Osteoblast (primary cell): ENCODE results near the gene DMRT3. TPM values are rescaled to one million over a fixed set of nuclear protein-coding genes. Genes with fewer than 3 reads are reported as not detected.

Experiments used
- DNase-seq: peaks from one replicate; pipeline ENCODE4 v3.0.0; 2011; ENCODE audit warnings: low spot score, mixed read lengths; ENCODE audit not compliant: insufficient read length; ENCODE audit errors: missing footprints
- H2AFZ ChIP-seq: 2 replicates; pipeline ENCODE4 v1.6.0; 2011; ENCODE audit warnings: mild to moderate bottlenecking, low read length
- H3K27ac ChIP-seq: 2 replicates; pipeline ENCODE4 v1.5.1; 2011; ENCODE audit warnings: mild to moderate bottlenecking, low read depth, low read length, moderate library complexity
- H3K27me3 ChIP-seq: 2 replicates; pipeline ENCODE4 v1.6.0; 2012; ENCODE audit warnings: mild to moderate bottlenecking, control low read depth, inconsistent platforms, low read length, moderate library complexity; ENCODE audit not compliant: insufficient read depth
- H3K36me3 ChIP-seq: 2 replicates; pipeline ENCODE4 v1.5.1; 2011; ENCODE audit warnings: mild to moderate bottlenecking, low read length, control low read depth, moderate library complexity; ENCODE audit not compliant: insufficient read depth
- H3K4me1 ChIP-seq: 2 replicates; pipeline ENCODE4 v1.5.1; 2011; ENCODE audit warnings: mild to moderate bottlenecking, low read length, control low read depth, moderate library complexity; ENCODE audit not compliant: insufficient read depth
- H3K4me2 ChIP-seq: 2 replicates; pipeline ENCODE4 v1.6.0; 2011; ENCODE audit warnings: mild to moderate bottlenecking, low read length; ENCODE audit not compliant: insufficient read depth
- H3K4me3 ChIP-seq: fragments of 200-600 bp; sonication (generic); 3 replicates; pipeline ENCODE4 v1.5.1; 2012; ENCODE audit warnings: mild to moderate bottlenecking, low read length, inconsistent platforms; ENCODE audit not compliant: insufficient read depth
- H3K79me2 ChIP-seq: 2 replicates; pipeline ENCODE4 v1.6.0; 2012; ENCODE audit warnings: mild to moderate bottlenecking, low read length, control low read depth, inconsistent platforms; ENCODE audit not compliant: insufficient read depth
- H3K9me3 ChIP-seq: 2 replicates; pipeline ENCODE4 v1.5.1; 2011; ENCODE audit warnings: low read depth, low read length, control low read depth
- H4K20me1 ChIP-seq: 2 replicates; pipeline ENCODE4 v1.6.0; 2012; ENCODE audit warnings: mild to moderate bottlenecking, low read length, control low read depth; ENCODE audit not compliant: insufficient read depth
- CTCF ChIP-seq: IDR thresholded peaks from 2 replicates; pipeline ENCODE4 v1.5.1; 2011; ENCODE audit warnings: mild to moderate bottlenecking, low read depth, low read length, moderate library complexity; ENCODE audit errors: extremely low read depth
- total RNA-seq: library from RNA; depleted of rRNA; stranded (reverse); fragments of >200 nt; gene quantifications from 2 replicates; pipeline ENCODE4 v1.2.3, GENCODE V29; 2012

Gene DMRT3
- total RNA-seq, 1 donor, result not detected

- H4K20me1 ChIP-seq, result no peaks in the 10 kb centered on the region
- H2AFZ ChIP-seq, result no peak overlapping the region
- H3K27ac ChIP-seq, result no peak overlapping the region
These were observed 43.1 kb upstream of the DMRT3 start for GRCh38 chr9:933356-933755.

GRCh38 chr9:935348-935965 is 41.0 kb upstream of the DMRT3 start:
- peak overlapping the region; percentile 3 for H3K4me2 ChIP-seq
- no peaks in the 10 kb centered on the region for H3K9me3 ChIP-seq
- no peak for TF ChIP-seq CTCF
- no peak overlapping the region for H2AFZ ChIP-seq
- H3K4me1 ChIP-seq, result no peaks in the 10 kb centered on the region
- no peak overlapping the region for H3K4me3 ChIP-seq
- no peaks in the 10 kb centered on the region for H3K79me2 ChIP-seq
- no peaks in the 10 kb centered on the region for H3K36me3 ChIP-seq
- H3K27me3 ChIP-seq, result no peaks in the 10 kb centered on the region
- DNase-seq, result no peak
- no peaks in the 10 kb centered on the region for H4K20me1 ChIP-seq
- no peak overlapping the region for H3K27ac ChIP-seq

More at GRCh38 chr9:933356-933755, 43.1 kb upstream of the DMRT3 start:
- DNase-seq, result no peak
- no peaks in the 10 kb centered on the region for H3K79me2 ChIP-seq
- no peak for TF ChIP-seq CTCF
- H3K27me3 ChIP-seq, result no peaks in the 10 kb centered on the region
- H3K4me3 ChIP-seq, result no peak overlapping the region
- H3K36me3 ChIP-seq, result no peaks in the 10 kb centered on the region
- H3K4me2 ChIP-seq, result no peak overlapping the region
- no peaks in the 10 kb centered on the region for H3K4me1 ChIP-seq
- H3K9me3 ChIP-seq, result no peaks in the 10 kb centered on the region

GRCh38 chr9:942805-943580 is 33.5 kb upstream of the DMRT3 start:
- H3K4me3 ChIP-seq, result no peak overlapping the region
- no peaks in the 10 kb centered on the region for H3K79me2 ChIP-seq
- H2AFZ ChIP-seq, result no peak overlapping the region
- H3K27me3 ChIP-seq, result no peaks in the 10 kb centered on the region
- no peak for TF ChIP-seq CTCF
- no peaks in the 10 kb centered on the region for H3K4me1 ChIP-seq
- H3K27ac ChIP-seq, result no peak overlapping the region
- no peaks in the 10 kb centered on the region for H4K20me1 ChIP-seq
- H3K36me3 ChIP-seq, result no peaks in the 10 kb centered on the region
- no peak overlapping the region for H3K4me2 ChIP-seq
- no peaks in the 10 kb centered on the region for H3K9me3 ChIP-seq
- no peak for DNase-seq

GRCh38 chr9:947985-948384 is 28.5 kb upstream of the DMRT3 start:
- H3K4me1 ChIP-seq, result no peaks in the 10 kb centered on the region
- H3K9me3 ChIP-seq, result no peaks in the 10 kb centered on the region
- H4K20me1 ChIP-seq, result no peaks in the 10 kb centered on the region
- H3K36me3 ChIP-seq, result no peaks in the 10 kb centered on the region
- H3K27me3 ChIP-seq, result no peaks in the 10 kb centered on the region
- no peak for TF ChIP-seq CTCF
- no peak overlapping the region for H2AFZ ChIP-seq
- no peak overlapping the region for H3K27ac ChIP-seq
- H3K79me2 ChIP-seq, result no peaks in the 10 kb centered on the region
- no peak for DNase-seq
- H3K4me3 ChIP-seq, result no peak overlapping the region
- no peak overlapping the region for H3K4me2 ChIP-seq
